ENCODE data around the gene SLC6A5.

SLC6A5 gene

GRCh38 chr11:20621679-20622078 lies 22.3 kb downstream of the SLC6A5 start:
- DNase-seq (ENCODE audit: low read depth) = no peak
- no peak overlapping the region for H3K4me3 ChIP-seq (ENCODE audit: low read length)
- no peak for TF ChIP-seq CTCF (conservative IDR thresholded peaks at IDR 0.05; ENCODE audit: low read length)

GRCh38 chr11:20623252-20623651 lies 23.8 kb downstream of the SLC6A5 start:
- H3K4me3 ChIP-seq (ENCODE audit: low read length) = no peak overlapping the region
- TF ChIP-seq CTCF (conservative IDR thresholded peaks at IDR 0.05; ENCODE audit: low read length) = no peak
- no peak for DNase-seq (ENCODE audit: low read depth)

- no peak for TF ChIP-seq CTCF (conservative IDR thresholded peaks at IDR 0.05; ENCODE audit: low read length)
- H3K4me3 ChIP-seq (ENCODE audit: low read length) = no peak overlapping the region
- DNase-seq (ENCODE audit: low read depth) = no peak
Observed at GRCh38 chr11:20626279-20626678, 26.9 kb downstream of the SLC6A5 start.

GRCh38 chr11:20627026-20627425 lies 27.6 kb downstream of the SLC6A5 start:
- no peak for TF ChIP-seq CTCF (conservative IDR thresholded peaks at IDR 0.05; ENCODE audit: low read length)
- DNase-seq (ENCODE audit: low read depth) = no peak
- H3K4me3 ChIP-seq (ENCODE audit: low read length) = no peak overlapping the region

- no peak for TF ChIP-seq CTCF (conservative IDR thresholded peaks at IDR 0.05; ENCODE audit: low read length)
- no peak overlapping the region for H3K4me3 ChIP-seq (ENCODE audit: low read length)
- no peak for DNase-seq (ENCODE audit: low read depth)
Observed at GRCh38 chr11:20627701-20628100, 28.3 kb downstream of the SLC6A5 start.

- TF ChIP-seq CTCF (conservative IDR thresholded peaks at IDR 0.05; ENCODE audit: low read length) = no peak
- no peak for DNase-seq (ENCODE audit: low read depth)
- no peak overlapping the region for H3K4me3 ChIP-seq (ENCODE audit: low read length)
Observed at GRCh38 chr11:20631519-20632168, 32.2 kb downstream of the SLC6A5 start.

GRCh38 chr11:20632169-20632532 lies 32.7 kb downstream of the SLC6A5 start:
- H3K4me3 ChIP-seq (ENCODE audit: low read length) = no peak overlapping the region
- no peak for TF ChIP-seq CTCF (conservative IDR thresholded peaks at IDR 0.05; ENCODE audit: low read length)
- DNase-seq (ENCODE audit: low read depth) = no peak

Measured in AG10803 (cell line).